Bronchial epithelial cell (primary cell): ENCODE data around the gene SLCO2B1. TPM values are rescaled to one million over a fixed set of nuclear protein-coding genes. Genes with fewer than 3 reads are reported as not detected.

Experiments used
- DNase-seq: peaks from one replicate; pipeline ENCODE4 v3.0.0-alpha.2; 2010; ENCODE audit warnings: low read depth
- FAIRE-seq: peaks from 2 replicates; lab custom pipeline; 2011; peaks lifted over from hg19 to GRCh38; lab: Jason Lieb, UNC
- H3K27me3 ChIP-seq: 2 replicates; pipeline ENCODE4 v1.5.1; 2011; ENCODE audit warnings: low read length; ENCODE audit not compliant: control insufficient read depth, insufficient read depth
- H3K36me3 ChIP-seq: 2 replicates; pipeline ENCODE4 v1.5.1; 2011; ENCODE audit warnings: low read length; ENCODE audit not compliant: control insufficient read depth, insufficient read depth
- H3K4me3 ChIP-seq: 2 replicates; pipeline ENCODE4 v1.5.1; 2011; ENCODE audit warnings: mild to moderate bottlenecking, low read depth, low read length, control low read depth
- total RNA-seq: library from RNA; depleted of rRNA; stranded (reverse); fragments of >200 nt; gene quantifications from 2 replicates; pipeline ENCODE4 v1.2.1, GENCODE V29; 2014
- TF ChIP-seq, protein P1 (sequence below): IDR thresholded peaks from 2 replicates; pipeline ENCODE4 v1.5.1; 2011; ENCODE audit warnings: mild to moderate bottlenecking, moderate library complexity, low read length, control low read depth, inconsistent platforms; ENCODE audit not compliant: insufficient read depth, severe bottlenecking

The SLCO2B1 gene
- total RNA-seq, 1 donor from 2014 or later: not detected

DNA sequence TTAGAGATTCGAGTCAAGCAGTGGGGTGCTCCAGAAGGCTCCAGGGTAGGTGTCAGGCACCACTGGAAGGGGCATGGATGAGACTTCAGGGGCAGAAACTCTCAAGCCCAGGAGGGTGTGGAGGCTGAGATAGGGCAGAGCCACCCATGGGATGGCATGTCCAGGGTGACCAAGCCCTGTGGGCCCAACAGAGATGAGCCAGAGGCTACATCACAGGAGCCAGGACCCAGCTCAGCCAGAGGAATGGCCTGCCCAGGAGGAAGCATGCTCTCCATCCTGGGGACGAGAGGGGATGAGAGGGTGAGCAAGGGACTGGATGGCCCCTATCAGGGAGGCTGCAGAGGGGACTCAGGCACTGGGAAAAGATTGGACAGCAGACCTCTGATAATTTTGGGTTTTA, 42.8 kb downstream of the SLCO2B1 start:
- DNase-seq: no peak
- no peak overlapping the region for H3K4me3 ChIP-seq
- TF ChIP-seq, protein P1, sequence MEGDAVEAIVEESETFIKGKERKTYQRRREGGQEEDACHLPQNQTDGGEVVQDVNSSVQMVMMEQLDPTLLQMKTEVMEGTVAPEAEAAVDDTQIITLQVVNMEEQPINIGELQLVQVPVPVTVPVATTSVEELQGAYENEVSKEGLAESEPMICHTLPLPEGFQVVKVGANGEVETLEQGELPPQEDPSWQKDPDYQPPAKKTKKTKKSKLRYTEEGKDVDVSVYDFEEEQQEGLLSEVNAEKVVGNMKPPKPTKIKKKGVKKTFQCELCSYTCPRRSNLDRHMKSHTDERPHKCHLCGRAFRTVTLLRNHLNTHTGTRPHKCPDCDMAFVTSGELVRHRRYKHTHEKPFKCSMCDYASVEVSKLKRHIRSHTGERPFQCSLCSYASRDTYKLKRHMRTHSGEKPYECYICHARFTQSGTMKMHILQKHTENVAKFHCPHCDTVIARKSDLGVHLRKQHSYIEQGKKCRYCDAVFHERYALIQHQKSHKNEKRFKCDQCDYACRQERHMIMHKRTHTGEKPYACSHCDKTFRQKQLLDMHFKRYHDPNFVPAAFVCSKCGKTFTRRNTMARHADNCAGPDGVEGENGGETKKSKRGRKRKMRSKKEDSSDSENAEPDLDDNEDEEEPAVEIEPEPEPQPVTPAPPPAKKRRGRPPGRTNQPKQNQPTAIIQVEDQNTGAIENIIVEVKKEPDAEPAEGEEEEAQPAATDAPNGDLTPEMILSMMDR: no peak
- H3K36me3 ChIP-seq: no peaks in the 10 kb centered on the region
- no peaks in the 10 kb centered on the region for H3K27me3 ChIP-seq
- FAIRE-seq: no peak

DNA sequence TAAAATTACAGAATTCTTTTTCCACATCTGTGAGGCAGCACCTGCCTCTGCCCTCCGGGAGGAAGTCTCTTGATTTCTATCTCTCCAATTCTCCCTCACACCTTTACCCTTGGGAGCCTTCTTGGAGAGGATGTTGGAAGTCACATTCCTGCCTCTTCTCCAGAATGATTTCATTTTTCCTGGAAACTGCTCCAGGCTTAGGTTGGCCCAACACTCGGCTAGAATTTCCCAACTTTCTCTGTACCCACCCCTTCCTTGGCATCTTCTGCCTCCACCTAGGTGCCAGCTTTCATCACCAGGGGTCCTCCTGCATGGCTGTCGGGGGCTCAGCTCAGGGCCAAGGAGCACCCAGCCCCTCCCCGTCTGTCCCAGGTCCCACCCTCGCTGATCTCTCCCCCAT, 43.2 kb downstream of the SLCO2B1 start:
- DNase-seq: no peak
- no peaks in the 10 kb centered on the region for H3K27me3 ChIP-seq
- no peak for FAIRE-seq
- no peak overlapping the region for H3K4me3 ChIP-seq
- TF ChIP-seq, protein P1: no peak
- H3K36me3 ChIP-seq: no peaks in the 10 kb centered on the region

DNA sequence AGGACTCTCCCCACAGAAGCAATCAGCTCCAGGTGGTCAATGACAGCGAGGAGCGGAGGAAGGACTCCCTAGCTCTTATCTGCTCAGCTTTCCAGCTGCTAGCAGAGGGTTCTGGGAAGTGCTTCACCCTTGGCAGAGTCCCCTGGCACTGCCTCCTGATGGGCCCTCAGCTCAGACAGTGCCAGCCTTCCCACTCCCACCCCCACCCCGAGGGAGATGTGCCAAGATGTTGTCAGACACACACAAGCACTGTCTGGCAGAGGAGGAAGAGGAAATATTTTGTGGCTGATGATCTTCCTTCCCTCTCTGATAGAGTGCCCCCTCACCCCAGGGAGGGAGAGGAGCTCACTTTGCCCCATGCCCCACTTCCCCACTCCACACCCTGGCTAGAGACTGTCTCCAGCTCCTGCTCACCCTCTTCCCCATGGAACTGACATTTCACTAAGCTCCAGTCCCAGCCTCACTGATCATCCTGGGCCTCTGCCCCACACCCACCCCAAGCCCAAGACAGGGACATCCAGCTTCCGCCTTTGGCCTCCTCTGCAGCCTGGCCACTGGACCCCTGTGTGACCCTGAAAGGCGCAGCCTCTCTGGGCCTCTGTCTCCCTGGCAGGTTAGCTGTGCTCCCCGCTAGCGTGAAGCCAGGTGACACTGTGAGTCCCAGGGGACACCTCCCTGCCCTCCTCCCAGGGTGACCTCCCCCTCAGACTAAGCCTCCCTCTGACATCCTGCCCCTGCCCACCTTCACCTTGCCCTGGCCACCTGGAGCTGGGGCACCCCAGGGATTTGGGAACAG, 44.5 kb downstream of the SLCO2B1 start:
- DNase-seq (no peak), FAIRE-seq (no peak)
- H3K36me3 ChIP-seq: no peaks in the 10 kb centered on the region
- TF ChIP-seq, protein P1: no peak
- H3K27me3 ChIP-seq: peaks cover 4% of the 10 kb centered on the region
- no peak overlapping the region for H3K4me3 ChIP-seq

GRCh38 chr11:75196426-75196825, 45.5 kb downstream of the SLCO2B1 start:
- DNase-seq (no peak), FAIRE-seq (no peak)
- Histone ChIP-seq H3K36me3 (no peaks in the 10 kb centered on the region), H3K27me3 (peaks cover 4% of the 10 kb centered on the region), H3K4me3 (no peak overlapping the region)
- TF ChIP-seq, protein P1: no peak

- H3K27me3 ChIP-seq: peaks cover 4% of the 10 kb centered on the region
- no peak for DNase-seq
- TF ChIP-seq, protein P1: no peak
- H3K4me3 ChIP-seq: no peak overlapping the region
- FAIRE-seq: no peak
- no peaks in the 10 kb centered on the region for H3K36me3 ChIP-seq
Measured at GRCh38 chr11:75197512-75198277, 46.8 kb downstream of the SLCO2B1 start.
